Pancreas (tissue), 10 donors: Measurements from ENCODE around the gene ADCY5. TPM values are rescaled to one million over a fixed set of nuclear protein-coding genes. Genes with fewer than 3 reads are reported as not detected.

ENCODE experiments used
- ATAC-seq, 4 donors: fragments of 200-7000 bp; cut with Tn5 transposase; one replicate each; pipeline versions ENCODE4 v1.8.0 to v1.9.1; 2020; ENCODE audit warnings: mild to moderate bottlenecking in 4 of 4, moderate library complexity in 4 of 4
- DNase-seq, 6 donors: peaks; one replicate each; pipeline ENCODE4 v3.0.0-alpha.2; 2020
- FAIRE-seq: peaks from 2 replicates; lab custom pipeline; 2012; peaks lifted over from hg19 to GRCh38; lab: Jason Lieb, UNC
- H3K27ac ChIP-seq, 4 donors: fragments of 200-600 bp; sonication (generic); 1 replicate in 3 of 4; 2 replicates in 1 of 4; pipeline versions ENCODE4 v1.5.0 to v1.8.0; 2020
- H3K27me3 ChIP-seq, 4 donors: fragments of 200-600 bp; one replicate each; pipeline ENCODE4 v1.8.0; 2021
- H3K36me3 ChIP-seq, 3 donors: fragments of 200-600 bp; sonication (generic) in 1 of 3; one replicate each; pipeline versions ENCODE4 v1.5.0 to v1.8.0; 2020 to 2021
- H3K4me1 ChIP-seq, 3 donors: fragments of 200-600 bp; one replicate each; pipeline ENCODE4 v1.8.0; 2021
- H3K4me3 ChIP-seq, 4 donors: fragments of 200-600 bp; sonication (generic) in 2 of 4; one replicate each; pipeline versions ENCODE4 v1.5.0 to v1.8.0; 2020 to 2021
- H3K9me3 ChIP-seq, 4 donors: fragments of 200-600 bp; one replicate each; pipeline ENCODE4 v1.8.0; 2021
- WGBS, 2 donors: extraction: QIAGEN DNeasy Blood & Tissue Kit; methylation state at CpG; one replicate each; pipeline ENCODE4 v1.1.7; 2013; 5-methylcytosine and 5-hydroxymethylcytosine counted together
- intact Hi-C, 3 donors: fragments of 100-400 bp; cut with DNase I; formaldehyde crosslinking; loops; one replicate each; pipeline versions ENCODE4 v1.11.1 to v1.14.2; 2022
- polyA plus RNA-seq, 2 donors: library from polyadenylated mRNA; stranded (reverse); fragments of 200-250 nt; gene quantifications; one replicate each; pipeline ENCODE4 v1.2.3, GENCODE V29; 2013
- total RNA-seq, 6 donors: library from RNA; stranded (reverse); fragmentation: NEBNext Ultra II Directional in 4 of 6; extraction: Animal tissue kit (Norgen Biotek cat#: 25700) in 4 of 6; gene quantifications; one replicate each; pipeline versions ENCODE4 v1.2.1 to v1.2.4, GENCODE V29; 2021 to 2023
- TF ChIP-seq, protein P1 (sequence below), 4 donors: fragments of 200-600 bp; sonication (generic) in 3 of 4; IDR thresholded peaks; one replicate each; pipeline versions ENCODE4 v1.5.0 to v1.8.0; 2021; ENCODE audit warnings: antibody characterized with exemption in 4 of 4
- donor health status: healthy with polysubstance abuse.
- donor health status: DM: no; HTN: no; CAD: no; lungs with moderate emphysema.
- donor health status: DM: no; HTN: no; CAD: no.
- donor health status: control.
- donor health status: control.
- donor health status: Bipolar disorder and iron deficiency.
- donor health status: DM: yes; HTN: yes; CAD: no.
- donor health status: DM: no; HTN: no; CAD: no.
- donor health status: DM: no; HTN: no; CAD: no.
- donor health status: DM: yes; HTN: yes; CAD: no.

The ADCY5 gene
- total and polyA plus RNA-seq, 8 donors = 6.0 to 13.4 (median 9.6) TPM

- DNase-seq (no peak), ATAC-seq (no peak), FAIRE-seq (no peak)
- H3K4me1 ChIP-seq = no peaks in the 10 kb centered on the region
- no peaks in the 10 kb centered on the region for H3K9me3 ChIP-seq
- TF ChIP-seq, protein P1, sequence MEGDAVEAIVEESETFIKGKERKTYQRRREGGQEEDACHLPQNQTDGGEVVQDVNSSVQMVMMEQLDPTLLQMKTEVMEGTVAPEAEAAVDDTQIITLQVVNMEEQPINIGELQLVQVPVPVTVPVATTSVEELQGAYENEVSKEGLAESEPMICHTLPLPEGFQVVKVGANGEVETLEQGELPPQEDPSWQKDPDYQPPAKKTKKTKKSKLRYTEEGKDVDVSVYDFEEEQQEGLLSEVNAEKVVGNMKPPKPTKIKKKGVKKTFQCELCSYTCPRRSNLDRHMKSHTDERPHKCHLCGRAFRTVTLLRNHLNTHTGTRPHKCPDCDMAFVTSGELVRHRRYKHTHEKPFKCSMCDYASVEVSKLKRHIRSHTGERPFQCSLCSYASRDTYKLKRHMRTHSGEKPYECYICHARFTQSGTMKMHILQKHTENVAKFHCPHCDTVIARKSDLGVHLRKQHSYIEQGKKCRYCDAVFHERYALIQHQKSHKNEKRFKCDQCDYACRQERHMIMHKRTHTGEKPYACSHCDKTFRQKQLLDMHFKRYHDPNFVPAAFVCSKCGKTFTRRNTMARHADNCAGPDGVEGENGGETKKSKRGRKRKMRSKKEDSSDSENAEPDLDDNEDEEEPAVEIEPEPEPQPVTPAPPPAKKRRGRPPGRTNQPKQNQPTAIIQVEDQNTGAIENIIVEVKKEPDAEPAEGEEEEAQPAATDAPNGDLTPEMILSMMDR (IDR thresholded peaks at IDR 0.05) = no peak
- H3K27me3 ChIP-seq = no peaks in the 10 kb centered on the region
- H3K4me3 ChIP-seq = no peak overlapping the region
- H3K36me3 ChIP-seq = no peaks in the 10 kb centered on the region
- intact Hi-C loops = loop anchor here in 1 of 3 donors (10.0 kb wide), 1 partner anchor 147 kb away; no protein-coding TSS in a partner anchor
- no peak overlapping the region for H3K27ac ChIP-seq
- WGBS, 2 donors = 74 to 81% methylated on average over 12 of the region's 12 CpGs
Observed at GRCh38 chr3:123481722-123482457, 33.0 kb upstream of the ADCY5 start.

GRCh38 chr3:123481071-123481470 lies 32.2 kb upstream of the ADCY5 start:
- intact Hi-C loops = loop anchor here in 1 of 3 donors (10.0 kb wide), 1 partner anchor 146 kb away; no protein-coding TSS in a partner anchor
- ATAC-seq (no peak), FAIRE-seq (no peak), DNase-seq (no peak)
- Histone ChIP-seq H3K4me1 (no peaks in the 10 kb centered on the region), H3K4me3 (no peak overlapping the region), H3K9me3 (no peaks in the 10 kb centered on the region), H3K27ac (no peak overlapping the region), H3K27me3 (no peaks in the 10 kb centered on the region), H3K36me3 (no peaks in the 10 kb centered on the region)
- TF ChIP-seq, protein P1 (IDR thresholded peaks at IDR 0.05) = no peak
- 84 to 89% methylated on average over 7 of the region's 7 CpGs for WGBS, 2 donors

DNA sequence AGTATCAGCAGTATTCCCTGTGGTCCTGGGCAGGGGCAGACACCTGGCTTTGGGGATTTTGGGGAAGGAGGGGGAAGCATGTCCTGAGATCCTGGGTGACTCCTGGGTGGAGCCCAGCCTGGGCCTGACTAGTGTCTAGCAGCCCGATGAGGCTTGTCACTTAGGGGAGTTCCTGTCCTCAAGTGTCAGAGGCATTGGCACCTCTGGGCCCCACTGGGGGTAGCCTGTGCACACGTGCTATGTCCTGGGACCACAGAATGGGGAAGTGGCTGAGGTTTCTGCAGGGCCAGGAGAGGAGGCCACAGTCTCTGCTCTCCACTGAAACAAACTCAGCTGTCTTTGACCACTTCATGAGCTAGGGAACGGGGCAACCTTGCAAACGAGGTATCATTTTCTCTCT lies 31.5 kb upstream of the ADCY5 start:
- WGBS, 2 donors = 64 to 74% methylated on average over 4 of the region's 4 CpGs
- H3K27ac ChIP-seq = no peak overlapping the region

GRCh38 chr3:123479891-123480290 lies 31.0 kb upstream of the ADCY5 start:
- Histone ChIP-seq H3K27ac (no peak overlapping the region), H3K27me3 (no peaks in the 10 kb centered on the region), H3K4me1 (no peaks in the 10 kb centered on the region), H3K4me3 (no peak overlapping the region), H3K36me3 (no peaks in the 10 kb centered on the region), H3K9me3 (no peaks in the 10 kb centered on the region)
- intact Hi-C loops = loop anchor here in 1 of 3 donors (10.0 kb wide), 1 partner anchor 145 kb away; no protein-coding TSS in a partner anchor
- WGBS, 2 donors = 87 to 95% methylated on average over 10 of the region's 10 CpGs
- FAIRE-seq = no peak
- no peak for DNase-seq
- TF ChIP-seq, protein P1 (IDR thresholded peaks at IDR 0.05) = no peak
- ATAC-seq = no peak

More for the DNA sequence above, 31.5 kb upstream of the ADCY5 start:
- no peaks in the 10 kb centered on the region for H3K36me3 ChIP-seq
- DNase-seq = no peak
- intact Hi-C loops = loop anchor here in 1 of 3 donors (10.0 kb wide), 1 partner anchor 146 kb away; no protein-coding TSS in a partner anchor
- H3K9me3 ChIP-seq = no peaks in the 10 kb centered on the region
- H3K27me3 ChIP-seq = no peaks in the 10 kb centered on the region
- no peaks in the 10 kb centered on the region for H3K4me1 ChIP-seq
- FAIRE-seq = no peak
- H3K4me3 ChIP-seq = no peak overlapping the region
- no peak for ATAC-seq
- TF ChIP-seq, protein P1 (IDR thresholded peaks at IDR 0.05) = no peak

- H3K36me3 ChIP-seq = no peaks in the 10 kb centered on the region
- H3K27ac ChIP-seq = no peak overlapping the region
- ATAC-seq (no peak), FAIRE-seq (no peak), DNase-seq (no peak)
- H3K27me3 ChIP-seq = no peaks in the 10 kb centered on the region
- WGBS, 2 donors = 36 to 38% methylated on average over 2 of the region's 2 CpGs
- no peaks in the 10 kb centered on the region for H3K9me3 ChIP-seq
- intact Hi-C loops = no loop called here
- TF ChIP-seq, protein P1 (IDR thresholded peaks at IDR 0.05) = no peak
- no peaks in the 10 kb centered on the region for H3K4me1 ChIP-seq
- no peak overlapping the region for H3K4me3 ChIP-seq
Observed at GRCh38 chr3:123478314-123478713, 29.4 kb upstream of the ADCY5 start.
